ENCODE measurements around the gene XK.

The XK gene

DNA sequence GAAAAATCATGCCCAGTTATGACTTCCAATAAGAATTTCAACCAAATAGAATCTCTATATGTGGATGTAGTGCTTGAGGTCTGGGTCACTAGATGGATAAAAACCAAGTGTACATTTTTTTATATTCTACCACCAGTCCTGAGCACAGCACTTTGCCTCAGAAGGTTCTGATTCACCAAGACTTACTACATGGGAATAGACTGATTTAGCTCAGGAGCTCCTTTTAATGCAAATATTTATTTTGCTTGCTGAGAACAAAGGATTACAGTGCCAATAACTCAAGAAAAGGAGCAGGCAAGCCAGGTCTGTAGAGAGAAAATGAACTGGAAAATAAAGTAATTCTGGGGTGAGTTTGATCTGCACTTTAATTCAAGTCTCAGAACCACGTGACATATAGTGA lies 6.4 kb upstream of the XK start:
- DNase-seq (ENCODE audit: low spot score) = no peak

DNA sequence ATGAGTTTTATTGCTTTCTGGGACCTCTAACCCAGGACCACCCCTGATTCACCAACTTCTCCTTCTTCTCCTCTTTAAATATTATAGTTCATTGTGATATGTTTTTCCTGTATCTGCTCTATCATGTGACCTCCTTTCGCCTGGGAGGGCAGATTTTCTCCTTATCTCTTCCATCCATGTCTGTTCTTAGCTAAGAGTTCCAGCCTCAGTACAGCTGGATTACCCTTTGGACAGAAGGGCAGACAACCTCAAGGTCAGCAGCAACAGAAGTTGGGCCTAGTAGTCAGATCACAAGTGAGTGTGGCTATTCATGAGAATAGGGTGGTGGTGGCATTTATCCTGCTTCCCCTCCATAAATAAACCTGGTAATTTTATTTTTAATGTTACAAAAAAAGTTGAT lies 5.7 kb upstream of the XK start:
- DNase-seq (ENCODE audit: low spot score) = no peak

DNA sequence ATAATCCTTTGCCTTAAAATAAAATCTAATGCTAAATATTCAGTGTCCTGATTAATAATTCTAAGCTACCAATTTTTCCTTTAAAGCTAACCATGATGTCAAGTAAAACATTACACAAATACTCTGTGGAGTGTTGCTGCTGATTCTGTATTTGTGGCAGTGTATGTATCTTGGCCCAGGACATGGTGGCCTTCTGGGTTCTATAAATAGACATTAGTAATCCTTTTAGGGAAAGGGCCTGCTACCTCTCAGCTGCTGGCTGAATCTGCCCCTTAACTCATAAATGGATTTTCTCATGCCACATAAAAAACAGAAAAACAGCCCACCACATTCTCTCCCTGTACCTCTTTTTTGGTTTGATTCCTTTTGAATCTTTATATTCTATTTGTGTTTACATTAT lies 1.2 kb upstream of the XK start:
- DNase-seq (ENCODE audit: low spot score) = no peak

DNA sequence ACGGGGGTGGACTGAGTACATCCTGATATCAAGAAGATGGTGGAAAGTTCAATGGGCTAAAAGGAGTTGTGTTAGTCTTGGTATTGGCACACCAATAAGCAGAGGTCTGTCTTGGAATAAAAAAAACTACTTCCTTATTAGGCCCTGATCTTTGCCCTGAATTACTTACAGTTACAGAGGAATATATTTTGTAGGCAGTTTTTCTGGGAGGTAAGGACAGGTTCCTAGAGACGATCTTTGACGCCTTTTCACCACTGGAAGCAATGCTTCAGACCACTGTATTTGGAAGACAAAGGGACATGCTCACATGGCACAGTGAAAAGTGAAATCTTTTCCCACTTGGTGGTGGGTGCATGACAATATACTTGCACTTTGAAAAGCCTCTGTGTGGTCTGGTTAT lies 618 bp upstream of the XK start:
- DNase-seq (ENCODE audit: low spot score) = no peak

DNA sequence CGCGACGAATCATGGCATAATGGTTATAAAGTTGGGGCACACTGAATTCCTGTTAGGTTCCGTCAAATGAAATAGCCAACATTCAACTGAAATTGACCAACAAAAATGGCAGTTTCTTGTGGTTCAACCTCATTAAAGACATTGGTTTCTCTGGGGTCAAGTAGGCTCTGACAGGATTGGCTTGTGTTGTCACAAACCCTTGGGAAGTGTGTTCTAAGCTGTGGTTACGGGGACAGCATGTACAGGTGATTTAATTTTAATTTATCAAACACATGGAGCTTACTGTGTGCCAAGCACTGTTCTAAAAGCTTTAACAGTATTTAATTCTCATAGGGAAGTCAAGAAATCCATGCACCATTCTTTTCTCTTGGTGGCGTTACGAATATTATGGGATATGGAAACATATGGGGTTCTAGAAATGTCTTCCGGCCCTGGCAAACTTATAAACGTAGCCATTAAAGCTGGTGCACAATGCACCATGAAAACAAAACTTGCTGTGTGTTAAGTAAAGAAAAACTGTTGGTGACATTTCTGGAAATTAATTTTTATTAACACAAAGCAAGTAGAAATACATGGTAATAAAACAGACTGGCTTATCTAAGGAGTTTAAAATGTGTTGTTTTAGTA lies 891 bp downstream of the XK start:
- no peak for DNase-seq (ENCODE audit: low spot score)

DNA sequence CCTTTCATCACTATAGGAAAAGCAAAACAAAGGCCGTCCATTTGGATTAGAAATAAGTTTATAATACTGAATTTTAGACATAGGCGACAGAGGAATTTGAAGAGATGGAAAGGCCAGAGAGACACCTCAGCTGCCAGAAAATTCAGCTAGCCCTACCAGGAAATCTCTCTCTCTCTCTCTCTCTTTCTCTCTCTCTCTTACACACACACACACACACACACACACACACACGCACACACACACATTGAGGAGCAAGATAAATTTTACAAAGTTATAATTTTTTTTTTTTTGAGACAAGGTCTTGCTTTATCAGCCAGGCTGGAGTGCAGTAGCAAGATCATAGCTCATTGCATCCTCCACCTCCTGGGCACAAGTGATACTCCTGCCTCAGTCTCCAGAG lies 1.4 kb downstream of the XK start:
- DNase-seq (ENCODE audit: low spot score) = no peak

DNA sequence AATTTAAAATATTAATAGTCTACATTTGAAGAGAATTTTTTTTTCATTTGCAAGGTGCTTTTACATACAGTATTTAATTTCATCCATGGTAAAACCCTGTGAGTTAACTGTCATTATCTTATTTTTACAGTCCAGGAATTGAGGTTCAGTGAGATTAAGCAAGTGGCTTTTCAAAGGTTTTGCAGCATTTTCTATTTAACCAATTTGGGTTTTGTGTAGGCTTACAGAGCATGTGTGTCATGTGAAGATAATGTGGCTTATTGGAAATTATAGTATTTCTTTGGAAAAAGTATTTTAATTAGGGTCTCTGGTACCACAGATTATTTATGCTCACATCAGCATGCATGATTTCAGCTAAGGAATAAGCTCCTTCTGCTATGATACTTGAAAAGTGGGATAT lies 4.5 kb downstream of the XK start:
- no peak for DNase-seq (ENCODE audit: low spot score)

DNA sequence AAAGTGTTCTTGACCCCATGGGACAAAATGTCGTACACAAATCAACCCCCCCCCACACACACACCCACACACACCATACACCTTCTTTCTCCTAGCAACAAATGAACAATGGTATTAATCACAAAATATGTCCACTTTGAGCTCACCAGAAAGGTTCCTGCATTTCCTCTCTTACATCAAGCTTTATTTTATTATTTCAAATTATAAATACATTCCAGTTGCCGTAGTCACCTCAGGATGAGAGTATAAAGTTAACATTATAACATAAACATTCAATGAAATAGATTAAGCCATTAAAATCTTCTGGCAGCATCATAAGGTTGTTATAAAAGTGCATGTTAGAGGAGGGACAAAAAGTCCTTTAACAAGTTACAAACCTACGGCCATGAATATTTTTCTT lies 7.3 kb downstream of the XK start:
- no peak for DNase-seq (ENCODE audit: low spot score)

DNA sequence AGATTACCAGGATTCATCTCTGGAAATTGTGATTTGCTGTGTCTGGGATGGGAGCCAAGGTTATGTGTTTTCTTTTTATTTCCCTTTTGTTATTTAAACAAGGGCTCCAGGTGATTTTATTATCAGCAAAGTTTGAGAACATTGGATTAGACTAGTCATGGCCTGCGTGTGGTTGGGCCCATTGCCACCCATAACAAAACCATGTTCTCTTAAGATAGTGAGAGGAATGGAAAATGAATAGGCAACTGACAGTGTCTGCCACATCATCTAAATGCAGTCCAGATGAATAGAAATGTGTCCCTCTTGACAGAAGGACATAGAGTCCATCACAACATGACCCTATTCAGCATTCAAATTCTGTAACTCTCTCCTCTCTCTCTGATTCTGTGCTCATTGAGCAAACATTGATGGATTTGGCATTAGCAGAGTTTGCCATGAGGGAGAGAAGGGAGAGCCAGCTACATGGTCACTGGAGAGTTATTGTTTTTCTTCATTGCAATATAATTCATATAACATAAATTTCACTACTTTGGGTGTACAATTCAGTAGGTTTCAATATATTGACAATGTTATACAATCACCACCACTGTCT lies 11.7 kb downstream of the XK start:
- DNase-seq (ENCODE audit: low spot score) = no peak

DNA sequence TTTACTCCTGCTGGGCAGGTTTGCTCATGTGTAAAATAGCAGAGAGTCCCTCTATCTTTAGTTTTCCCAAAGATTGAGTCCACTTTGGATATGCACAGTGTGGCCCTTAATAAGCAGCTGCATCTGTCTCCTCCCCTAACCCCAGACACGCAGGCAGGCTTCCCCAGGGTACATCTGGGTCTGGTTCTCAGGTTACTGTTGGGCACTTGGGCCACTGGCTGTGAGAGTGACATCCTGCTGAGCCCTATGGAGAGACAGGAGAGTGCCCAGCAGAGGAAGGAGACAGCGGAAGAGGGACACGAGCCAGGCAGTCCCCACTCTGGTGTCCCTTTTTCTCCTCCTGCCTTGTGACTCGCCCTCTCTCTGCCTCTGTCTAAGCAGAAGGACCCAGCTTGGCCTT lies 16.0 kb downstream of the XK start:
- no peak for DNase-seq (ENCODE audit: low spot score)

DNA sequence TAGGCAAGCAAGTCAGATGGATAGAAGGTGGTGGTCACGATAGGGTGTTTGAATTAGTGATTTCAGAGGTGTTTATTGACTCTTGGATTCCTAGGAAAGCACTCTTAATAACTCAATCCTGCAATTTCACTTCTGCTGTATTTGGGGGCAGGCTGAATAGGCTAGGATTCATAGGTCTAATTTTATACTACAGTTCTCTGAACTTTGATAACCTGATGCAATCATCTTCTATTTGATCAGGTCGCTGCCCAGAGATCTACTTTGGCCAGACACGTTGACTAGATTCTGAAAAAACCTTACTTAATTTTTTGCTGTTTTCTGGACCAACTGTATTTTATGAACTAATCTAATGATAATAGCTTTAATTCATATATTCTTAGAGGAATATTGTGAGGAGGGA lies 26.4 kb downstream of the XK start:
- DNase-seq (ENCODE audit: low spot score) = no peak

DNA sequence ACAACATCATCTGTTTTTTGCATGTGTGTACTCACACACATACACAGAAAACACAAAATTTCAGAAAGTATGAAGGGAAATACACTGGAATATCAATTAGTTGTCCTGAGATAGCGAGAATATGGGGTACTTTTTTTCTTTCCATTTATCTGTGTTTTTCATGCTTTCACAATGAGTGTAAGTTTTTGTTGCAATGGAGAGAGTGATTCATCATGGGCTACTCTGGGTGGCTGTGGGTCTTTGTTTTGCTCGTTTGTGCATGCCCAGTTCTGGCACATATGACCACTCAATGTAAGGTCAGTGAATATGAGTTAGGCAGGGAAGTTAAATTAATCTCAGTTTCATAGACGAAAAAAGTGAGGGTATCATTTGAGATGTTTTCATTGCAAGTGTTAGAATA lies 26.9 kb downstream of the XK start:
- DNase-seq (ENCODE audit: low spot score) = peak; percentile 2

DNA sequence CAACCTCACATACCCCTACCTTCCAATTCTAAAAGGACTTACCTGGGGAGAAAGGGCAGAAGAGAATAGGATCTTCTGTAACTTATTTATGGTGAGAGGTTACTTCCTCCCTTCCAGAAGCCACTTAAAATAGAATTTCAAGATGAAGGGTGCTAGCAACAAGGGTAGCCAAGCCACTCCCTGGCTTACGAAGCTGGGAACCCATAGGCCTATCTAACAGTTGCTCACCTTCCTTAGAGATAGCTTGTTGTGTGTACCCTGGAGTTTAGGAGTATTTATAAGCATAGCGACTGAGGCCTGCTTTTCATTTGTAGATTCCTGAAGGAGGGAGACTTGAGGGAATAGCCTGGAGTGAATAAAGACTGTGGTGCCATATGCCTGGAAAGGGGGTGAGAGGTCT lies 28.9 kb downstream of the XK start:
- no peak for DNase-seq (ENCODE audit: low spot score)

DNA sequence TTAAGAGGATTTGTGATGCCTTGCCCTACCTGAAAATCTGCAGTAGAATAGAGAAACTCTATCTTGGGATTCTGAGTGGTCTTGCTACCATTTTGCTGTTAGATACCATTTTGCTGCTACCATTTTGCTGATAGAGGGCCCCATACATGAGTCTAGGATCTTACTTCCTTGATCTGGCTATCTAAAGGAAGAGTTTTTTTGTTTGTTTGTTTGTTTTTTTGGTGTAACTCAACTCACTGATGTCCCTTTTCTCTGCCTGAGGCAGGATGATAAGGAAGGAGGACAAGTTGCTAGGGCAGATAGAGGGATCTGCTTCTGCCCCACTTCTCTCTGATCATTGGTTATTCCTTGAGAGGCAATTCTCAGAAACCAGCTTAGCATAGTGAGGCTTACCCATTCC lies 31.0 kb downstream of the XK start:
- no peak for DNase-seq (ENCODE audit: low spot score)

DNA sequence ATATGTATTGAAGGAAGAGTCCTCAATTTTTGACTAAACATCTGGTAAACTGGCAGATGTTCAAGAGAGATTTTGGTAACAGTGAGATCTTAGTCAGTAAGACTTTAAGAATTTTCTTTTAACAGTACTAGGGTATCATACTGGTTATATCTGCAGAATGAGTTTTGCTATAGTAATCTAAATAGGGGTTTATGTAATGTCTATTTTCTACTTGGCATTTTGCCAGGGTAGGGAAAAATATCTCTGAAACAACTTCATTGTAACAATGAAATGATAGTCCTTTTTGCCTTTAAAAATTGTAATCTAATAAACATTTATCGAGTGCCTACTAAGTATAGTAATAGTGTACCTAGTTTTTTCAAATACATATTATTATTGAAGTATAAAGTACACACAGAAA lies 32.1 kb downstream of the XK start:
- no peak for DNase-seq (ENCODE audit: low spot score)

DNA sequence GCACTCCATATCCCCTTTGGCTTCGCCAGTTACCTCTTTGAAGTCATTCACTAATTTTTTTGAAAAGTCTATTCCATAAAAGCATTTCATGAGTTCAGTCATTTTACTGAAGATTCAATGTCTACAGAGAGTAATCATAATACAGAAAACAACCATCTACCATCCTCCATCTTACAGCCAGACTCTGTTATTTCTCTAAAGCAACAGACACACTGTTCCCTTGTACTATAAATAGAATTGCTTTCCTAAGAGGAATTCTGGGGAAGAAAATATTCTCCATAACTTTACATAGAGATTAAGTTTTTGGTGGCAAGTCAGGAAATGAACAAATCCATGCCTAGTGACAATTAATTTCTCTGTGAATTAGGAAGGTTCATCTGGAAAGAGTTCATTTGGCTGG lies 37.0 kb downstream of the XK start:
- no peak for DNase-seq (ENCODE audit: low spot score)

DNA sequence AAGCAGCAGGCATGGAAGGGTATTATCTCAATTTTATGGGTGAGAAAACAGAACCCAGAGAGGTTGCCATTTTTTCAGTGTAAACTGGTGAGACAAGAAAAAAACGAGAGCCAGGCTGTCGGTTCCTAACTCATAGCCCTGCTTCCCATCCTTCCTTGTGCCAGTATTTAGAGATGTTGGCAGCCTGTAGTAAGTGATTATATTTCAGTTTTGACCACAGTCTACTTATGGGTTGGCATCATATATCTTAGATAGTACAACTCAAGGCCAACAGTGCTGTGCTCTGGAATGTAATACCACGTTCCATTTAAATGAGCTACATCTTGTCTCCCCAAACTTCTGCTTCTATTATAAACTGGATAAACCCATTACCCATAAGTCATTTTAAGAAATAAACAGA lies 40.8 kb downstream of the XK start:
- DNase-seq (ENCODE audit: low spot score) = no peak

DNA sequence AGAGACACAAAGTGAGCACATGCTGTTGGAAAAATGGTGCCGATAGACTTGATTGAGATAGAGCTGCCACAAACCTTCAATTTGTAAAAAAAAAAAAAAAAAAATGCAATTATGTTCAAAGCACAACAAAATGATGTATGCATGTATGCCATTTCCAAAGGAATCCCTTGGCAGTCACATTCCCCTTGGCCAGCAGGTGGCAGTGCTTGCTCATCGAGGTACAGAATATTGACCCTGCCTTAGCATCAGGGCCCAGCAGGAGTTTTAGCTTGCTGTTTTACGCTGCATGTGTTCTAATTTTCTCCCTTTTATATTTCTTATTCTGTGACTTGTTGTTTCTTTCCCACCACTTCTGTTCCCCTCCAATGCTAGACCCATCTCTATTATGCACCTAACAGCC lies 59.8 kb downstream of the XK start:
- DNase-seq (ENCODE audit: low spot score) = peak; percentile 76

DNA sequence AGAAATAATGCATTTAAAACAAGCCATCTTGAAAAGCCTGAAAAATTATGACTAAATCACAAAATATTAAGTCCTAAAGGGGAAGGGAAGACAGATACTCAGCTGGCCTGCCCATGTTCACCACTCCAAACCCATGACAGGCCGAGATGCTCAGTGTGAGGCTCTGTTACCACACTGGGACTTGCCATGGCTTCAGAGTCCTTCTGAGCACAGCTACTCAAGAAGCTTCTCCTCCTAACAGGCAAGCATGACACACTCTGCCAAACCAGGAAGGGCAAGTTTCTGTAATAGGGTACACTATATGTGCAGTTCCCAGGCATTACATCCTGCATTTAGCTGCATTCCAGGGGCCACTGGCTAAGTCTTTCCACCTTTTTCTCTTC lies 60.2 kb downstream of the XK start:
- no peak for DNase-seq (ENCODE audit: low spot score)

DNA sequence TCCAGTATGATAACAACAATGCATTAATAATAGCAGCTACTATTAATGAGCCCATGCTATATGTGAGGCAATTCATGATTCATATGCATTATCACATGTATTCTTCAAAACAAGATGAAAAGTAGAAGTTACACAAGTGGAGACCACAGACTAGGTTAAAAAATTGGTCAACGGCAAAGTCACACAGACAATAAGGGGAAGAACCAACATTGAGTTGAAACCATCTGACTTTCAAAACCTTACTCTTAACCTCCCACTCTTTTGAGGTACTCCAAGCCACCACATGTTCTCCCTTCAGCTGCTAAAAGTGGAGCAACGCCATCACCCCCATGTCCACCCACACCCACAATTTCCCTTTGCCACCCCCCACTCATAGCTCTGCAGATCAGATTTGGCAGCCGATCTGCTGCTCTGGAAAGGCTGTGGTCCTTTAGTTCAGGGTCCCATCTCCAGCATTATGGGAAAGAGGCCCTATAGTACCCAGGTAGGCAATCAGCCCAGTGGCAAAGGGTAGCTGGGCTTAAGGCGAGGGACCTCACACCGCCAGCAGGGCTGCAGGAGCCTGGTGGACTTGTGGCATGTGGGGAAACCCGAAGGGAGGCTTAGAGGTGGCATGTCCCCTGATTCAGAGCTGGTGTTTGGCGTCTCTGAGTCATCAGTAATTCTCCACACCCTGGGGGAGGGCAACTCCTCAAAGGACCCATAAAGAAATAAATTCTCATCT lies 60.8 kb downstream of the XK start:
- peak; percentile 28 for DNase-seq (ENCODE audit: low spot score)

DNA sequence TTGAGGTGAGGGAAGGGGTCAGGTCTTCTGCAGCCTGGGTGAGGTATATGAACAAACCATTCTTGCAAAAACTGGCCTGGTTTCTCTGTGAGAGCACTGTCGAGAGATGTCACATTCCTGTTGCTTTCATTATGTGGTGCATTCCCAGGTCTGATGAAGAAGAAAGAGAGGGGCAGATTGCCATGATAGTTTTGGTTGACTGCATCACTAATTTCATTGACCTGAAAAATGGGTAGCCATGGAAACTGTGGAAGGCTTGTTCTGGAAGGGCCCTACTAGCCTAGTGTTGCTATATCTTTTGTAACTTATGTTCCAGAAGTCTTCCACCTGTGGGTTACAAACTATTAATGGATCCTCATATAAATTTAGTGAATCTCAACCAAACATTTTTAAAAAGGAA lies 61.4 kb downstream of the XK start:
- no peak for DNase-seq (ENCODE audit: low spot score)

DNA sequence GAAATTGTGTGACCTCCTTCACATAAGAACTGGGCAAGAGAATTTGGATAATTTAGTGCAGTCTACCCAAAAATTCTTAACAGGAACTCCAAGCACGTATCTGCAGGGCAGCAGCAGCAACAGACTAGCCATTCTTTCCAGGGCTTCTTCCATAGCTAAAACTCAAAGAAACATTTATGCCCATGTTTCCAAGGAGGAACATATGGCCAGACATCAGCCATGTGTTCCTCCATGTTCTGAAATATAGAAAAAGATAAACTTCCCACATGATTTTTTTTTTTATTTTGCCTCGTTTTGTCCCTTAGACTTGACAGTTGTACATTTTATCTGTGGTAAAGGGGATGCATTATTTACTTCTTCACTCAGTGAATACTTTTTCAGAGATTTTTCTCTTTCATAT lies 66.7 kb downstream of the XK start:
- no peak for DNase-seq (ENCODE audit: low spot score)

DNA sequence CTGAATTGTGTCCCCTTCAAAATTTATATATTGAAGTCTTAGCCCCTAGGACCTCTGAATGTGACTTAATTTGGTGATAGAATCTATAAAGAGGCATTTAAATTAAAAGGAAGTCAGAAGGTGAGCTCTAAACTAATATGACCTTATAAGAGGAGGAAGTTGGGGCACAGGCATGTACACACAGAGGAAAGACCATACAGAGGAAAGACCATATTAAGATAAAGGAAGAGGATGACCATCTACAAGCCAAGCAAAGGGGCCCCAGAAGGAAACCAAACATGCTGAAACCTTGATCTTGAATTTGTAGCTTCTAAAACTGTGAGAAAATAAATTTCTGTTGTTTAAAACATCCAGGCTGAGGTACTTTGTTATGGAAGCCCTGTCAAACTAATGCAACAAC lies 67.3 kb downstream of the XK start:
- no peak for DNase-seq (ENCODE audit: low spot score)

DNA sequence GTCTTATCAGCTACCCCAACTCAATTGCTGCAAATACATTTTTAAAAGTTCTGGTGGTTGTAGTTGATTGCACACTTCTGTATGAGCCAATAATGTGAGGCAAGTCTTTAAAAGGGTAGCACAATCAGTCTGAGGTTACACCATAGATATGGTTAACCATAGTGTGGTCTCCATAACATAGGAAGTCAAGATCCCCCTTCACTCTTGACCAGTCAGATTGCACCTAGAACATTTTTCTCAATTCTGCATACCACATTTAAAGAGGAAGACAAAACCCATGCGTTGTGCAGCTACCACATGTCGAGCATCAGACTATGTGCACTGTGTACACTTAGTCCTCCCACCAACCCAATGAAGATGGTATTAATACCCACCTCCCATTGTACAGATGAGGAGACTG lies 67.8 kb downstream of the XK start:
- DNase-seq (ENCODE audit: low spot score) = peak; percentile 14

Measured in activated CD4-positive, alpha-beta T cell treated with anti-CD3 and anti-CD28 coated beads, Interleukin-2, Interleukin-4, amounts not matched to agents 100 ng/mL and 50 ng/mL, durations not matched to agents 16 hours and 8 hours (primary cell).